GM12865 (cell line): ENCODE results near the gene PROM2.

Source experiments
- DNase-seq: peaks from one replicate; pipeline ENCODE4 v3.0.0; 2010; ENCODE audit warnings: low read depth
- H3K4me3 ChIP-seq: 2 replicates; pipeline ENCODE4 v1.5.1; 2011; ENCODE audit warnings: mild to moderate bottlenecking, low read depth, low read length, control low read depth
- TF ChIP-seq, protein P1 (sequence below): IDR thresholded peaks from 2 replicates; pipeline ENCODE4 v1.5.1; 2011; ENCODE audit warnings: low read length, control low read depth, low read depth, inconsistent platforms; ENCODE audit not compliant: insufficient read depth; ENCODE audit errors: missing control alignments

The PROM2 gene

DNA sequence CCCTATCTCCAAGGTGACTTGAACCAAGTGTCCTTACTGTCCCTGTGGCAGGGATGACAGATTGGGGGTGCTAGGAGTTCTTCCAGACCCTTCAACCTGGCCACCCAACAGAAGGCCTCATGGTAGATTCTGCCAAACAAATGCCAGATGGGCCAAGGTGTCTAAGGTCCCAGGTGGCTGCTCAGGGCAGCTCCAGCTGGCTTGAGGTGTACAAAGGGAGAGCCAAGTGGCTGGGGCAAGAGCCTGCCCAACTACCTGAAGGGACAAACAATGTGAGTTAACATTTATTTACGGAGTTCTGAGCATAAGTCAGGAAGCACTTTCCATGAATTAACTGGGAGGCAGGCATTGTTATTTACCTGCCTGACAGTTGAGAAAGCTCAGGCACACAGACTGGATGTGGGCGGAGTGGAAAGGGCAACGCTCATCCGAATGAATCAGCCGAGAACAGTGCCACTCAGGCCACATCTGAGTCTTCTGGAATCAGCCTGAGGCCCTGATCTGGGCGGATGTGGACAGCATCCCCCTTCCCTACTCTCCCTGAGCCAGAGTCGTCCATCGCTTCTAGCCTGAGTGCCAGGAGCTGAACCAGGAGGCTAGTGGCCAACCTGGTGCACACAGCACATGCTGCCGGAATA lies 18.5 kb downstream of the PROM2 start:
- H3K4me3 ChIP-seq, result no peak overlapping the region
- no peak for DNase-seq
- TF ChIP-seq, protein P1, sequence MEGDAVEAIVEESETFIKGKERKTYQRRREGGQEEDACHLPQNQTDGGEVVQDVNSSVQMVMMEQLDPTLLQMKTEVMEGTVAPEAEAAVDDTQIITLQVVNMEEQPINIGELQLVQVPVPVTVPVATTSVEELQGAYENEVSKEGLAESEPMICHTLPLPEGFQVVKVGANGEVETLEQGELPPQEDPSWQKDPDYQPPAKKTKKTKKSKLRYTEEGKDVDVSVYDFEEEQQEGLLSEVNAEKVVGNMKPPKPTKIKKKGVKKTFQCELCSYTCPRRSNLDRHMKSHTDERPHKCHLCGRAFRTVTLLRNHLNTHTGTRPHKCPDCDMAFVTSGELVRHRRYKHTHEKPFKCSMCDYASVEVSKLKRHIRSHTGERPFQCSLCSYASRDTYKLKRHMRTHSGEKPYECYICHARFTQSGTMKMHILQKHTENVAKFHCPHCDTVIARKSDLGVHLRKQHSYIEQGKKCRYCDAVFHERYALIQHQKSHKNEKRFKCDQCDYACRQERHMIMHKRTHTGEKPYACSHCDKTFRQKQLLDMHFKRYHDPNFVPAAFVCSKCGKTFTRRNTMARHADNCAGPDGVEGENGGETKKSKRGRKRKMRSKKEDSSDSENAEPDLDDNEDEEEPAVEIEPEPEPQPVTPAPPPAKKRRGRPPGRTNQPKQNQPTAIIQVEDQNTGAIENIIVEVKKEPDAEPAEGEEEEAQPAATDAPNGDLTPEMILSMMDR, result no peak

DNA sequence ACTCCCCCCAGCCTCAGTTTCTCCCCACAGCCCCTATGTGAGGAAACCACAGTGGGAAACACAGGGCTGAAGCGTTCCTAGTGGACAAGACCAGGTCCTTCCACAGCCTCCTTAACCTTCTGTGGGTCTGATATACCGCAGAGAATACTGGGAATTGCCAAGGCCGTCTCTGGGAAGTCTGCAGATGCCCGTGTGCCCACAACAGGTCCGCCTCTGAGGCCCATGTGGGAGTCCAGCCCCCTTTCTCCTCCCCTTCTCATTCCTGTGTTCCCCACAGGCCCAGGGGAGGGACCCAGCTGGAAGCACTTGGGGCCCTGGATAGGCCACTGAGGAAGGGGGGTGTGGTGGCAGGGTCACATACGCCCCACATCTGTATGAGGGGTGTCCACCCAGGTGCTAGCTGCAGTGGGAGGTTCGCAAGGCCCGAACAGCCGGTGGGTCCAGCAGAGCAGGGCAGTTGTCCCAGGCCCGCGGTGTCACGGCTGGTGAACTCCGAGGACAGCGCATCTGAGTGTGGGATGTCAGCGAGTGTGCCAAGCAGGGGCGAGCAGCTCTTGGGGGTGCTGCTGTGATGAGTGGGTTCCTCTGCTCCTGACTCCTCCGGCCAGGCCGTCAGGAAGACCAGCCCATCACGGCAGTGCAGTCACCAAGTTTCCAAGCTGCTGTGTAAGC lies 20.5 kb downstream of the PROM2 start:
- DNase-seq, result no peak
- no peak overlapping the region for H3K4me3 ChIP-seq
- TF ChIP-seq, protein P1, result no peak

- no peak overlapping the region for H3K4me3 ChIP-seq
- TF ChIP-seq, protein P1, result no peak
- DNase-seq, result no peak
Observed at GRCh38 chr2:95295376-95295775, 21.1 kb downstream of the PROM2 start.

DNA sequence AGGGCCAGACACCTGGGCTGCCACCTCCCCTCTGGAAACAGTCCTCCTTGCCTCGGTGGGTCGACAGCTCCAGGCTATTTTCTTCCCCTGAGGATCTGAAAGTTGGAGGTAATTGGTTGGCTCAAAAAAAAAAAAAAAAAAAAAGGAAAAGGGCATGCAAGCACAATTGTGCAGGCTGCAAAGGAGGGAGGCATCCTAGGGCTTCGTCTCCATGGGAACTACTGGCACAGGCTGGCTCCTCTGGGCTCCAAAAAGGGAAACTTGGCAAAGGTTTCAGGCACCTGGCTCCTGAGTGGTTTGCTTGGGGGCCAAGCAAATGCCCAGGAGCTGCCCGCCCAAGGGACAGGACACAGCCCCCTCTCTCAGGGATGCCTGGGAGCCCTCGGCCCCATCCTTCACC lies 21.8 kb downstream of the PROM2 start:
- H3K4me3 ChIP-seq, result no peak overlapping the region
- TF ChIP-seq, protein P1, result no peak
- DNase-seq, result no peak

GRCh38 chr2:95296880-95297487 lies 22.7 kb downstream of the PROM2 start, which contains the start of gene KCNIP3:
Gene KCNIP3, plus strand, starts transcription at chr2:95297347. Its CDS starts 92 bp downstream, at chr2:95297439.
- DNase-seq, result no peak
- TF ChIP-seq, protein P1, result no peak
- H3K4me3 ChIP-seq, result no peak within 1 kb of the TSS

- TF ChIP-seq, protein P1, result no peak
- no peak for DNase-seq
- H3K4me3 ChIP-seq, result no peak overlapping the region
Observed at GRCh38 chr2:95297639-95298395, 23.6 kb downstream of the PROM2 start.
